Activated T-cell treated with anti-CD3 and anti-CD28 coated beads for 48 hours (primary cell): ENCODE data around the gene RBPMS2.
"Not testable (repeated sequence)": the region's sequence is repeated elsewhere in the genome, so short reads cannot be mapped to it uniquely, and the experiment has no call there.

Source experiments
- DNase-seq: peaks from one replicate; pipeline ENCODE4 v3.0.0-alpha.2; 2020; ENCODE audit warnings: low read depth

RBPMS2 gene

DNA sequence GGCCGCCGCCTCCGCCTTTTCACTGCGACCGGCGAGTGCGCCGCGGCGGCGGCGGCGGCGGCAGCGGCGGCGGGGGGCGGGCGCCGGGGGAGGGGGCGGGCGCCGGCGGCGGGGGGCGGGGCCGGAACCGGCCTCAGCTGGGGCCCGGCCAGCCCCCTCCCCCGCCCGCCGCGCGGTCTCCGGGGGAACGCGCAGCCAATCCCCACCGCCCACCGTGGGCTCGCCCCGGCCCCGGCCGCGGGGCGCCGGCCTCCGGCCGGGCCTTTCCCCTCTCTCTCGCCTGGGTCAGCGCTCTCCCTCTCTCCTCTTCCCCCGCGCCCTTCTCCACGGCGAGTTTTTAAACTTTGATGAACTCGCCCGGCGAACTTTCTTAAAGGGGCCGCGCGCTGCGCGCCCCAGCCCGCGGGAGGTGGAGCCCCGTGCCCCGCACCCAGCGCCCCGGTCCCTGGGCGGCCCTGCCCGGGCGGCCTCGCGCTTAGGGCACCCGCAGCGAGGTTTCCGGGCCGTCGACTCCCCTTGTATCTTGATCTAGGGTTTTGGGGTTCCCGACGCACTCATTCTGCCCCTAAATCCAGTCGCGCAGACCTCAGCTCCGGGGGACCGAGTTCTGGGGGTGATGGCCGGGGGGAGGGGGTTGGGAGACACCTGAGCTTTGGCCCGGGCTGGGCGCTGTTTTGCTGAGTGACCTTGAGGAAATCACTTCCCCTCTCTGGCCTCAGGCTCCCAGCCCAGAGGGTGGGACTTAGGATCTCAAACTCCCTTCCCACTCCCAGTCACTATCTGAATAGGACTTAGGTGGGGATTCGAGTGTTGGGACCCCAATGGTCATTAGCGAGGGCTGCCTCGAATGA, at the start of gene RBPMS2:
Gene RBPMS2, minus strand, starts transcription at position 39 of the 851 bp plus-strand sequence. CDS start 270 bp downstream, outside the sequence.
- DNase-seq, result no peak

DNA sequence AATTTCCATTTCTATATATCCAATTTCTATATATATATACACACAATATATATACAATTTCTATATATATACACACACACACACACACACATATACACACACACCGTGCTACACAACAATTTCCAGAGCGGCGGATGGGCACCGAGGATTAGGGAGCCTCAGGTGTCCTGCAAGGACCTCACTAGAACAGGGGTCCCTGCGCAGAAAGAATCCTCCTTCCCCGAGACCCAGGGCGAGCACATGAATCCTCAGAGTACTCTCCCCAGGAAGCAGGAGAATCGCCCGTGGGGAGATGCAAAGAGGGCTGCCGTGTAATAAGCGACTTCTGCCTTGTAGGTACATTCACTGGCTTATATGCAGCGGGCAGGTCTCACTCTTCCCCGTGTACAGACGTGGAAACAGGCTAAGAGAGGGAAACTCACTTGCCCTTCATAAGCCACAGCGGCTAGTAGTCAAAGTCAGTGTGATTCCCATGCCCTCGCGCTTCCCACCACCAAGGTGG, 49.6 kb upstream of the RBPMS2 start:
- no peak for DNase-seq

GRCh38 chr15:64816452-64816851, 41.1 kb upstream of the RBPMS2 start:
- DNase-seq, result no peak

DNA sequence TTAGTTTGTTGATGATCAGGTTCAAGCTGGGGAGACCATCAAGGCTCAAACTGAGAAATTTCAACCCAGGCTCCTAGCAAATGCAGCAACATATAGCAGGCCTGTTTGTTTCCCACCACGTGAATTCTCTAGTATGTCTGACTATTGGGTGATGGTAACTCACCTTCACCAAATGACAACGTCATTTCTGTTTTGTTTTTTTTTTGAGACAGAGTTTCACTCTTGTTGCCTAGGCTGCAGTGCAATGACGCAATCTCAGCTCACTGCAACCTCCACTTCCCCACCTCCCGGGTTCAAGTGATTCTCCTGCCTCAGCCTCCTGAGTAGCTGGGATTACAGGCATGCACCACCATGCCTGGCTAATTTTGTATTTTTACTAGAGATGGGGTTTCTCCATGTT, 39.6 kb upstream of the RBPMS2 start:
- not testable (repeated sequence) for DNase-seq

- not testable (repeated sequence) for DNase-seq
Observed at GRCh38 chr15:64814283-64814682, 38.9 kb upstream of the RBPMS2 start.

DNA sequence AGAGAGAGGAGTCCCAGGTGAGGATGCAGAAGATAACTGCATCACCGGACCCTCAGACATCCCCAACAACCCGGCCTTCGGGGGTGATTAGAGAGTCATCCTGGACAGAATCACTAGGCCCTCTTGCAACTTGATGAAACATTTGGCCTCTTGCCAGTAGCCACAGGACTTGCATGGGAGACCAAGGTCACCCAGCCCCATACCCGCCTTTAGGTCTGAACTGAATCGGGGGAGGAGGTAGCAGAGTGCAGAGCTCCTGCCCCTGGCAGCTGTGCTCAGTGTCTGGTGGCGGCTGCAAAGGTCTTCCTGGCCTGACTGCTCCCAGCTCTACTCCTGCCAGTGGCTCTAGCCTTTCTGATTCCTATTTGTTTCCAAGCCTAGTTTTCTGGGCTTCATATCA, 37.7 kb upstream of the RBPMS2 start:
- DNase-seq, result no peak

DNA sequence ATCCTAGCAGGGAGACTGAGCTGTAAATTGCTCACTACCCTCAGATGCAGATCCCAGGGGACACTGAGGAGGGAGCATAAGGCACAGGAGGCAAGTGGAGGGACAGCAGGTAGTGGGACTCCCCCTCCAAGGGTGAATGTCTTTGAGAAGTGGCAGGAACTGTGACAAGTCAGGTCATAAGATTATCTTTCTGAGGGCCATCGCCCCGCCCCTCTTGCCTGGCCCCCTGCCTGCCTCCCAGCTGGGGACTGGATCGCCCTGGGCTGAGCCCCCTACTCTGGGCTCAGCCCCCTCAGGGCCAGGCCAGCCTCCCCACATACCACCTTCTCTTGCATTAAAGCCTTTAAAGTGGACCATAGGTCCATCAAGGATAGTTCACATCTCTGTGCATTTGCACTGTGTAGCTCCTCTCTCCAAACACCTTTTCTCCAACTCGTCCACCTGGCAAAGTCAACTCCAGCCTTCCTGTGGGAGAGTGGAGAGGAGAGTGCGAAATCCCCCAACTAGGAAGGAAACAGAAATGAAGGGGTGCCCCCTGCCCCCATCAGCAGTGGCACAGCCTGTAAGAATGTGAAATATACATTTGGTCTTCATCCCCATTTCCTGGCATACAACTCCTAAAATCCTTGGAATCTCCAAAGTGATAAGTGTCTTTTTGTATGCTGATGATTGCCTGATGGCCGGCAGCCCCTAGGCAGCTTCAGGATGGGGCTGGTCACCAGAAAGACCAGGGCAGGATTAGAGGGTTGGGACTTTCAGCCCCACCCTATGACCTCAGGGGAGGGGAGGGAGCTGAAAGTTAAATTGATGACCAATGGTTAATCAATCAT, 35.3 kb upstream of the RBPMS2 start:
- DNase-seq, result no peak

GRCh38 chr15:64809649-64810496, 34.5 kb upstream of the RBPMS2 start:
- peak; percentile 54 for DNase-seq

GRCh38 chr15:64808785-64809453, 33.5 kb upstream of the RBPMS2 start:
- no peak for DNase-seq

DNA sequence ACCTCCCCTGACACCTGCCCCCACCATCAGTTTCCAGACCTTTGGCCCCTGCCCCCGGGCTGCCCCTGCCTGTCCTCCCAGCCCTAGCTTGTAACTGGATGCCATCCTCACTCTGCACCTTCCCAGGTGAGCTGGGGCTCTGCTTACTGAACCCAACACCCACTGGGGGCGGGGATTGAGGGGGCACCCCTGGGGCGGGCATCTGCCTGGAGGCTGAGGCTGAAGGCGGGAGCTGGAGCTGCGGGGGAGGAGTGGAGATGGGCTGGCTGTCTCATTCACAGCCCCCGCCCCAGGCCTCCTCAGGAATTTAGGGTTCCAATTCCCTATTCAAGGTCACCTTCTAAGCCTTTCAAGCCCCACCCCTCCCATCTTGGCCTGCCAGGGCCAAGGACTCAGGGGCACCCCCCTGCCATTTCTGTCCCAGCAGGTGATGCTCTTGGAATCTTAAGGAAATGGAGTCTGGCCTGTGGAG, 32.4 kb upstream of the RBPMS2 start:
- DNase-seq, result no peak

GRCh38 chr15:64807051-64807749, 31.8 kb upstream of the RBPMS2 start:
- no peak for DNase-seq

DNA sequence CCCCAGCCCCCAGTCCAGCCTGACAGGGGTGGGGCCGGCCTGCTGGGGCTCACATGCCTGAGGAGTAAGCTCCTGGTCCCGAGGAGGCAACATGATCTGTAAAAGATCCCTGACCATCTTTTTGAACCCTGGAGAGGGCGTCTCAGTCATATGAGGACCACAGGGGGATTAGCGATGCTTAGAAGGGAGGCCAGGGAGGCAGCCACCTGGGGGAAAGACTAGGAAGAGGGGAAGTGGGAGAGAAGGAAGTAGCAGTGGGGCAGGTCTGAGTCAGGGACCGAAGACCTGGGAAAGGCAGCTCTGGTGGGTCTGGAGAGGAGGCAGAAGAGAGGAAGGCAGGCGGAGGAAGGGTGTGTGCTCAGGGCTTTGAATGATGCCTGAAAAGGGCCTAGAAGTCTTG, 31.1 kb upstream of the RBPMS2 start:
- DNase-seq, result no peak

DNA sequence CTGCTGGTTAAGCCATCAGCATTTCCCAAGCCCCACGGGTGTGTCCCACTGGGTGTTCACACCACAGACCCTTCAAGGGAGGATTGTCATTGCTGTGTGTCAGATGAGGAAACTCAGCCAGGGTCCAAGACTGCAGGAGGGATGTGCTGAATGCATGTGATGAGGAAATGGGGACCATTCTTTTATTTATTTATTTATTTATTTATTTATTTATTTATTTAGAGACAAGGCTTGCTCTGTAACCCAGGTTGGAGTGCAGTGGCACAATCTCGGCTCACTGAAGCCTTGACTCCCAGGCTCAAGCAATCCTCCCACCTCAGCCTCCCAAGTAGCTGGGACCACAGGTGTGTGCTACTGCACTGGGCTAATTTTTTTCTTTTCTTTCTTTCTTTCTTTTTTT, 29.2 kb upstream of the RBPMS2 start:
- no peak for DNase-seq

DNA sequence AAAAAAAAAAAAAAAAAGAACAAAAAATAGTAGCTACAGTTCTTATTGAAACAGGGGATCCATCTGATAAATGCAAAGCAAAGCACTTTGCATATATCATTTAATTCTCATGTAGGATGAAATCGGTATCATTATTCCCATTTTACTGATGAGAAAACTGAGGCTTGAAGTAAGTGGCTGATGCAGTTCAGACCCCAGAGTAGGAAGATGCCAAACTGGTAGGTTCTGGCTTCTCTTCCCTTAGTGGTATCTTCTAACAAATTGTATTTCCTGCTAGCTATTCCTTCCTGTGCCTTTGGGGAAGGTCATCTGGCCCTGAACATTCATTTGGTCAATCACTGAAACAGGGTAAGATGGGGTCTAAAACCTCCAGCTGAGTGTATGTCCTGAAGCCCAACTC, 28.1 kb upstream of the RBPMS2 start:
- no peak for DNase-seq

- DNase-seq, result no peak
Observed at GRCh38 chr15:64800476-64800875, 25.1 kb upstream of the RBPMS2 start.

DNA sequence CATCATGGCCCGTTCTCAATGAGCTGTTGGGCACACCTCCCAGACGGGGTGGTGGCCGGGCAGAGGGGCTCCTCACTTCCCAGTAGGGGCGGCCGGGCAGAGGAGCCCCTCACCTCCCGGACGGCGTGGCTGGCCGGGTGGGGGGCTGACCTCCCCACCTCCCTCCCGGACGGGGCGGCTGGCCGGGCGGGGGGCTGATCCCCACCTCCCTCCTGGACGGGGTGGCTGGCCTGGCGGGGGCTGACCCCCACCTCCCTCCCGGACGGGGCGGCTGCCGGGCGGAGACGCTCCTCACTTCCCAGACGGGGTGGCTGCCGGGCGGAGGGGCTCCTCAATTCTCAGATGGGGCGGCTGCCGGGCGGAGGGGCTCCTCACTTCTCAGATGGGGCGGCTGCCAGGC, 23.5 kb upstream of the RBPMS2 start:
- not testable (repeated sequence) for DNase-seq

- not testable (repeated sequence) for DNase-seq
Observed at GRCh38 chr15:64795921-64796320, 20.5 kb upstream of the RBPMS2 start.

DNA sequence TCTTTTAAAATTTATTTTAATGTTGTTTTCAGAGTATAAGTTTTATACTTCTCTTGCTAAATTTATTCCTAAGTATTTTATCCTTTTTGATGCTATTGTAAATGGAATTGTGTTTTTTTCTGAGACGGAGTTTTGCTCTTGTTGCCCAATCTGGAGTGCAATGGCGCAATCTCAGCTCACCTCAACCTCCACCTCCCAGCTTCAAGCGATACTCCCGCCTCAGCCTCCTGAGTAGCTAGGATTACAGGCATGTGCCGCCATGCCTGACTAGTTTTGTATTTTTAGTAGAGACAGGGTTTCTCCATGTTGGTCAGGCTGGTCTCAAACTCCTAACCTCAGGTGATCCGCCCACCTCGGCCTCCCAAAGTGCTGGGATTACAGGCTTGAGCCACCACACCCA, 19.9 kb upstream of the RBPMS2 start:
- not testable (repeated sequence) for DNase-seq

GRCh38 chr15:64792282-64792681, 16.9 kb upstream of the RBPMS2 start:
- DNase-seq, result no peak

DNA sequence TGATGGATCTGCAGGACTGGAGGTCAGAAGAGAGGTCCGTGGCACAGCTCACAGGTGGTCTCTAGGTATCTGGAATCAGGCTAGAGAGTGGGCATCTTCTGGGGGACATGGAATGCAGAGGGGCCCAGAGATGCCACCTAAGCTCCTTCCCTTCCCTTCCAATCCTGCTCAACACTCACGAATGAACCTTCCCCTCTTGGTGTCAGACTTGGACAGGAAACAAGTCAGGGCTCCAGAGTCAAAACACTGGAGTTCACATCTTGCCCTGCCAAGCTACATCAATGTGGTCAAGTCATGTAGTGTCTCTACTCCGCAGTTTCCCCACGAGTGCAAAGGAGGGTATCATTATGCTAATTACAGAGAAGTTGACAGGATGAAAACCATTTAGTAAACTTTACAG, 16.0 kb upstream of the RBPMS2 start:
- no peak for DNase-seq

DNA sequence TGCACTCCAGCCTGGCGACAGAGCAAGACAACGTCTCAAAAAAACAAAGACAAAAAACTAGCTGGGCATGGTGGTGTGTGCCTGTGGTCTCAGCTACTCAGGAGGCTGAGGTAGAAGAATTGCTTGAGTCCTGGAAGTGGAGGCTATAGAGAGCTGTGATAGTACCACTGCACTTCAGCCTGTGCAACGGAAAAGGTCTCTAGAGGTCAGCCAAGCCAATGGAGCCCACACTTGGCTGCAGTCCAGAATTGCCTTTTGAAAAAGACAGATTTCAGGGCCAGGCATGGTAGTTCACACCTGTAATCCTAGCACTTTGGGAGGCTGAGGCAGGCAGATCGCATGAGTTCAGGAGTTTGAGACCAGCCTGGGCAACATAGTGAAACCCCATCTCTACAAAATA, 8.4 kb upstream of the RBPMS2 start:
- DNase-seq, result no peak
